ENCODE results near the gene TMEM258. TPM values are rescaled to one million over a fixed set of nuclear protein-coding genes. Genes with fewer than 3 reads are reported as not detected.

The TMEM258 gene
- total RNA-seq, 1 experiment from 2014 or later: 201 TPM

- Histone ChIP-seq H3K79me1 (ENCODE audit: insufficient read depth, low read depth, low read length, poor library complexity, severe bottlenecking) (peaks cover 4% of the 10 kb centered on the region), H3K4ac (ENCODE audit: low read depth, low read length) (no peak overlapping the region), H2BK5ac (ENCODE audit: insufficient read length, low read length) (no peak overlapping the region), H4K5ac (ENCODE audit: insufficient read length, low read depth, low read length) (no peak overlapping the region), H3K27ac (ENCODE audit: insufficient read length, low read depth, low read length) (peak overlapping the region; percentile 27), H2BK20ac (ENCODE audit: low read depth, low read length, poor library complexity, severe bottlenecking) (no peak overlapping the region), H3K18ac (ENCODE audit: insufficient read length, low read depth, low read length) (no peak overlapping the region), H3K23ac (ENCODE audit: insufficient read length, low read depth, low read length) (no peak overlapping the region), H3K4me2 (ENCODE audit: insufficient read depth, insufficient read length, low read length) (no peak overlapping the region), H3T11ph (ENCODE audit: low read length) (no peak overlapping the region), H2BK120ac (ENCODE audit: low read depth, low read length, poor library complexity, severe bottlenecking) (no peak overlapping the region), H3K79me2 (ENCODE audit: insufficient read depth, low read length) (peaks cover 38% of the 10 kb centered on the region; the same call in 1 of the 2 replicates), H3K27me3 (ENCODE audit: insufficient read depth, low read length) (no peaks in the 10 kb centered on the region), H4K8ac (replicated peaks; ENCODE audit: insufficient read length, low read depth, low read length) (no peak overlapping the region), H3K56ac (ENCODE audit: insufficient read length, low read depth, low read length) (no peak overlapping the region), H2AFZ (ENCODE audit: low read length) (no peak overlapping the region), H4K20me1 (ENCODE audit: control insufficient read depth, insufficient read depth, insufficient read length) (no peaks in the 10 kb centered on the region), H3K9me3 (ENCODE audit: control insufficient read depth, low read depth, low read length) (no peaks in the 10 kb centered on the region), H3K9ac (ENCODE audit: extremely low read depth, insufficient read length, low read length) (no peak overlapping the region), H2BK15ac (ENCODE audit: low read depth, low read length) (no peak overlapping the region), H3K14ac (ENCODE audit: insufficient read depth, low read length) (no peak overlapping the region), H2BK12ac (ENCODE audit: insufficient read length, low read depth, low read length) (no peak overlapping the region), H4K91ac (ENCODE audit: insufficient read length, low read depth, low read length) (no peak overlapping the region), H3K4me1 (ENCODE audit: insufficient read depth, low read length) (peaks cover 11% of the 10 kb centered on the region; the same call in 1 of the 2 replicates), H2AK5ac (ENCODE audit: insufficient read length, low read length) (no peak overlapping the region), H3K23me2 (ENCODE audit: insufficient read length, low read depth, low read length, poor library complexity, severe bottlenecking) (peaks cover 9% of the 10 kb centered on the region)
- peaks cover 58 to 63% of the 10 kb centered on the region in 2 experiments for H3K4me1 Mint-ChIP-seq
- TF ChIP-seq CTCF (conservative IDR thresholded peaks at IDR 0.05): no peak
- no peaks in the 10 kb centered on the region for H3K9me3 Mint-ChIP-seq
- H3K27ac Mint-ChIP-seq: peak overlapping the region; percentile 92 to 98 (median 96)
- no peak for DNase-seq
- peak overlapping the region; percentile 17 to 70; a peak in 3 of 5 replicates for H3K4me3 Mint-ChIP-seq
- H3K36me3 Mint-ChIP-seq (ENCODE audit: insufficient read depth in 1 of 3, low read depth in 3 of 3): peaks cover 29 to 50% (median 48%) of the 10 kb centered on the region in 3 experiments; a peak in 6 of 7 replicates
- no peaks in the 10 kb centered on the region for H3K27me3 Mint-ChIP-seq (ENCODE audit: low read depth)
- no CpG with 5 or more reads among the region's 11 CpGs for WGBS (ENCODE audit: extremely low coverage, insufficient read length, low lambda C conversion rate)
Measured at GRCh38 chr11:61833471-61833870, 41.1 kb upstream of the TMEM258 start.
